GM21717 (cell line): ENCODE results near the gene KNOP1.

ENCODE experiments used
- ATAC-seq: cut with Tn5 transposase; IDR thresholded peaks from one replicate; pipeline ENCODE4 v1.9.1; 2021; ENCODE audit warnings: mild to moderate bottlenecking, moderate library complexity; ENCODE audit not compliant: unreplicated experiment

Gene KNOP1

GRCh38 chr16:19708296-19709205, 9.5 kb downstream of the KNOP1 start:
- no peak for ATAC-seq

GRCh38 chr16:19707569-19708295, 10.3 kb downstream of the KNOP1 start:
- no peak for ATAC-seq

- no peak for ATAC-seq
These were observed 11.2 kb downstream of the KNOP1 start for GRCh38 chr16:19706846-19707245.

- ATAC-seq: no peak
These were observed 12.2 kb downstream of the KNOP1 start for GRCh38 chr16:19705843-19706242.

GRCh38 chr16:19705146-19705501, 12.9 kb downstream of the KNOP1 start:
- no peak for ATAC-seq

- no peak for ATAC-seq
These were observed 13.5 kb downstream of the KNOP1 start for GRCh38 chr16:19704321-19705145.

GRCh38 chr16:19703172-19703889, 14.7 kb downstream of the KNOP1 start:
- ATAC-seq: no peak

- ATAC-seq: no peak
These were observed 16.9 kb downstream of the KNOP1 start for GRCh38 chr16:19701091-19701490.

- no peak for ATAC-seq
These were observed 17.7 kb downstream of the KNOP1 start for GRCh38 chr16:19700319-19700781.

GRCh38 chr16:19699472-19699871, 18.6 kb downstream of the KNOP1 start:
- no peak for ATAC-seq

GRCh38 chr16:19698480-19699465, 19.3 kb downstream of the KNOP1 start:
- ATAC-seq: no peak

- ATAC-seq: no peak
These were observed 20.2 kb downstream of the KNOP1 start for GRCh38 chr16:19697756-19698318.

GRCh38 chr16:19696961-19697360, 21.1 kb downstream of the KNOP1 start:
- no peak for ATAC-seq

GRCh38 chr16:19696328-19696727, 21.7 kb downstream of the KNOP1 start:
- ATAC-seq: no peak

GRCh38 chr16:19694989-19695388, 23.0 kb downstream of the KNOP1 start:
- ATAC-seq: no peak

- no peak for ATAC-seq
These were observed 26.8 kb downstream of the KNOP1 start for GRCh38 chr16:19691161-19691711.

- no peak for ATAC-seq
These were observed 27.8 kb downstream of the KNOP1 start for GRCh38 chr16:19690196-19690595.

- ATAC-seq: no peak
These were observed 28.7 kb downstream of the KNOP1 start for GRCh38 chr16:19689342-19689741.
